ENCODE measurements around the gene GJB1.
A peak's percentile ranks its signal among the peaks of the same experiment; 100 is the strongest.
"Not testable (repeated sequence)": the region's sequence is repeated elsewhere in the genome, so short reads cannot be mapped to it uniquely, and the experiment has no call there.

GJB1 gene

GRCh38 chrX:71222929-71223328, at the start of gene GJB1:
GJB1 (plus strand) TSS chrX:71223224; CDS start chrX:71223708, 484 bp downstream.
- no peak for DNase-seq (ENCODE audit: low spot score)

- no peak for DNase-seq (ENCODE audit: low spot score)
These were observed 49.6 kb upstream of the GJB1 start for GRCh38 chrX:71173440-71173839.

GRCh38 chrX:71174795-71175194, 48.2 kb upstream of the GJB1 start:
- DNase-seq (ENCODE audit: low spot score) = no peak

GRCh38 chrX:71175531-71175930, 47.5 kb upstream of the GJB1 start:
- DNase-seq (ENCODE audit: low spot score) = no peak

GRCh38 chrX:71177327-71177726, 45.7 kb upstream of the GJB1 start:
- DNase-seq (ENCODE audit: low spot score) = no peak

- peak; percentile 31 for DNase-seq (ENCODE audit: low spot score)
These were observed 44.1 kb upstream of the GJB1 start for GRCh38 chrX:71178908-71179307.

- DNase-seq (ENCODE audit: low spot score) = not testable (repeated sequence)
These were observed 42.3 kb upstream of the GJB1 start for GRCh38 chrX:71180579-71181265.

- no peak for DNase-seq (ENCODE audit: low spot score)
These were observed 41.5 kb upstream of the GJB1 start for GRCh38 chrX:71181558-71181909.

- peak; percentile 73 for DNase-seq (ENCODE audit: low spot score)
These were observed 40.9 kb upstream of the GJB1 start for GRCh38 chrX:71181910-71182799.

- DNase-seq (ENCODE audit: low spot score) = no peak
These were observed 40.2 kb upstream of the GJB1 start for GRCh38 chrX:71182871-71183270.

- no peak for DNase-seq (ENCODE audit: low spot score)
These were observed 39.7 kb upstream of the GJB1 start for GRCh38 chrX:71183341-71183740.

GRCh38 chrX:71184092-71184491, 38.9 kb upstream of the GJB1 start:
- no peak for DNase-seq (ENCODE audit: low spot score)

GRCh38 chrX:71184803-71185495, 38.1 kb upstream of the GJB1 start:
- no peak for DNase-seq (ENCODE audit: low spot score)

- DNase-seq (ENCODE audit: low spot score) = no peak
These were observed 31.8 kb upstream of the GJB1 start for GRCh38 chrX:71191248-71191647.

- DNase-seq (ENCODE audit: low spot score) = peak; percentile 20
These were observed 26.9 kb upstream of the GJB1 start for GRCh38 chrX:71195964-71196649.

- DNase-seq (ENCODE audit: low spot score) = no peak
These were observed 25.0 kb upstream of the GJB1 start for GRCh38 chrX:71198066-71198465.

- no peak for DNase-seq (ENCODE audit: low spot score)
These were observed 23.6 kb upstream of the GJB1 start for GRCh38 chrX:71199252-71200008.

- no peak for DNase-seq (ENCODE audit: low spot score)
These were observed 12.2 kb upstream of the GJB1 start for GRCh38 chrX:71210816-71211215.

- DNase-seq (ENCODE audit: low spot score) = no peak
These were observed 10.5 kb upstream of the GJB1 start for GRCh38 chrX:71212536-71212935.

- no peak for DNase-seq (ENCODE audit: low spot score)
These were observed 8.9 kb upstream of the GJB1 start for GRCh38 chrX:71214152-71214551.

- no peak for DNase-seq (ENCODE audit: low spot score)
These were observed 8.3 kb upstream of the GJB1 start for GRCh38 chrX:71214604-71215337.
